ENCODE measurements around the gene STAT3.
"Not testable (repeated sequence)": the region's sequence is repeated elsewhere in the genome, so short reads cannot be mapped to it uniquely, and the experiment has no call there.

Gene STAT3

DNA sequence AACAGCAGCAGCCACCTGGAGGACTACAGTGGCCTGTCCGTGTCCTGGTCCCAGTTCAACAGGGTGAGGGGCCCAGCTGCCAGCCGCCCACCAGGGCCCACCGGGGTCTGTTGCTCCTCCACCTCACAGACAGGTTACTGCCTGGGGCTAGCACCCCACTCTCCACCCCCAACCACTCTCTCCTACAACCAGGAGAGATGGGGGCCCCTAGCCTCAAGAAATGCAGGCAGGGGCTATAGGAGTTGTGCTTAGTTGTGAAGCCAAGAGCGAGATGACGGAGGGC lies 81.9 kb downstream of the STAT3 start:
- H3K9me3 ChIP-seq (ENCODE audit: insufficient read depth, low read length): no peaks in the 10 kb centered on the region

DNA sequence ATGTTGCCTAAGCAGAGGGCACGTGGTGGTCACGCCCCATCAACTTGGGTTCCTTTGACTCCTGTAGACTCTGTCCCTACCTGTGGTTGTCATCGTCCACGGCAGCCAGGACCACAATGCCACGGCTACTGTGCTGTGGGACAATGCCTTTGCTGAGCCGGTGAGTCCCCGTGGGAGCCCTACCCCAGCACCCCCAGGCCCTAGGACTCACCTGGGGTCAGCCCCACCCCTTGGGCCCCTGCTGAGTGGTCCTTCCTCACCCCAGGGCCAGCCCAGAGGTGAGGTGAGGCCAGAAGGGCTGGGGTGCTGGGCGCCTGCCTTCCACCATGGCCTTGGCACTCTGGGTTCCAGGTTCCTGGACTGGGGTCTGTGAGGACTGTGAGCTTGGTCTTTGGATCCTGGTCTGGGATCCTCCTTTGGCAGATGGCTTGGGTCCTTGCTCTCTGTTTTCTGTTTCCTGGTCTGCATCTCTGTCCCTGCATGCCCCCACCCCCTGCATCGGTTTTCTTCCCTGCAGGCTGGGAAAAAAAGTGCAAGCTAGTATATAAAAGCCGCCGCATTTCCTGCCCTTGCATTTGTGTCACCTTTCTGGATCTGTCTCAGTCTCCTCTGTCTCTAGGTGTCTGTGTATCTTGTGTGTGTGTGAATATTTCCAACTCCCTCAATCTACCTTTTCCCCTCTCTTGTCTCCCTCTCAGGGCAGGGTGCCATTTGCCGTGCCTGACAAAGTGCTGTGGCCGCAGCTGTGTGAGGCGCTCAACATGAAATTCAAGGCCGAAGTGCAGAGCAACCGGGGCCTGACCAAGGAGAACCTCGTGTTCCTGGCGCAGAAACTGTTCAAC lies 82.5 kb downstream of the STAT3 start:
- Histone ChIP-seq H3K27me3 (ENCODE audit: insufficient read depth, insufficient read length) (no peaks in the 10 kb centered on the region), H3K4me1 (ENCODE audit: insufficient read depth, insufficient read length) (peaks cover 4% of the 10 kb centered on the region), H3K36me3 (ENCODE audit: insufficient read depth, insufficient read length, low read length) (peaks cover 9% of the 10 kb centered on the region), H3K9me3 (ENCODE audit: insufficient read depth, low read length) (no peaks in the 10 kb centered on the region), H3K9ac (ENCODE audit: insufficient read length, low read depth) (no peak overlapping the region), H3K4me3 (ENCODE audit: insufficient read length, low read depth) (no peak overlapping the region)
- DNase-seq (ENCODE audit: low read depth, low spot score): no peak
- TF ChIP-seq ZNF274 (IDR thresholded peaks at IDR 0.05; ENCODE audit: low read depth, low read length) (no peak), SUZ12 (IDR thresholded peaks at IDR 0.05; ENCODE audit: extremely low read depth, insufficient read depth, insufficient read length) (no peak), YY1 (IDR thresholded peaks at IDR 0.05; ENCODE audit: insufficient read depth, insufficient read length) (no peak)

More for the DNA sequence above, 81.9 kb downstream of the STAT3 start:
- Histone ChIP-seq H3K27me3 (ENCODE audit: insufficient read depth, insufficient read length) (no peaks in the 10 kb centered on the region), H3K4me3 (ENCODE audit: insufficient read length, low read depth) (no peak overlapping the region), H3K36me3 (ENCODE audit: insufficient read depth, insufficient read length, low read length) (peaks cover 5% of the 10 kb centered on the region), H3K9ac (ENCODE audit: insufficient read length, low read depth) (no peak overlapping the region), H3K4me1 (ENCODE audit: insufficient read depth, insufficient read length) (peaks cover 4% of the 10 kb centered on the region)
- DNase-seq (ENCODE audit: low read depth, low spot score): no peak
- TF ChIP-seq YY1 (IDR thresholded peaks at IDR 0.05; ENCODE audit: insufficient read depth, insufficient read length) (no peak), ZNF274 (IDR thresholded peaks at IDR 0.05; ENCODE audit: low read depth, low read length) (no peak), SUZ12 (IDR thresholded peaks at IDR 0.05; ENCODE audit: extremely low read depth, insufficient read depth, insufficient read length) (no peak)

DNA sequence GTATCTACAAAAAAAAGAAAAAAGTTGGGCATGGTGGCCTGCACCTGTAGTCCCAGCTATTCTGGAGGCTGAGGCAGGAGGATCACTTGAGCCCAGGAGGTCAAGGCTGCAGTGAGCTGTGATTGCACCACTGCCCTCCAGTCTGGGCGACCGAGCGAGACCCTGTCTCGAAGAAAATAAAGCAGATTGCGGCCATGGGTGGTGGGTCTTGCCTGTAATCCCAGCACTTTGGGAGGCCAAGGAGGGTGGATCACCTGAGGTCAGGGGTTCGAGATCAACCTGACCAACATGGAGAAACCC lies 83.3 kb downstream of the STAT3 start:
- H3K9ac ChIP-seq (ENCODE audit: insufficient read length, low read depth); H3K36me3 ChIP-seq (ENCODE audit: insufficient read depth, insufficient read length, low read length); H3K4me1 ChIP-seq (ENCODE audit: insufficient read depth, insufficient read length); H3K27me3 ChIP-seq (ENCODE audit: insufficient read depth, insufficient read length); H3K4me3 ChIP-seq (ENCODE audit: insufficient read length, low read depth); H3K9me3 ChIP-seq (ENCODE audit: insufficient read depth, low read length); DNase-seq (ENCODE audit: low read depth, low spot score): not testable (repeated sequence)

GRCh38 chr17:42304187-42305030 lies 83.8 kb downstream of the STAT3 start:
- Histone ChIP-seq H3K27me3 (ENCODE audit: insufficient read depth, insufficient read length) (no peaks in the 10 kb centered on the region), H3K9ac (ENCODE audit: insufficient read length, low read depth) (no peak overlapping the region), H3K4me3 (ENCODE audit: insufficient read length, low read depth) (no peak overlapping the region), H3K9me3 (ENCODE audit: insufficient read depth, low read length) (no peaks in the 10 kb centered on the region), H3K36me3 (ENCODE audit: insufficient read depth, insufficient read length, low read length) (peaks cover 7% of the 10 kb centered on the region), H3K4me1 (ENCODE audit: insufficient read depth, insufficient read length) (no peaks in the 10 kb centered on the region)
- DNase-seq (ENCODE audit: low read depth, low spot score): no peak
- TF ChIP-seq YY1 (IDR thresholded peaks at IDR 0.05; ENCODE audit: insufficient read depth, insufficient read length) (no peak), ZNF274 (IDR thresholded peaks at IDR 0.05; ENCODE audit: low read depth, low read length) (no peak)

- H3K36me3 ChIP-seq (ENCODE audit: insufficient read depth, insufficient read length, low read length): peaks cover 7% of the 10 kb centered on the region
These were observed 84.5 kb downstream of the STAT3 start for GRCh38 chr17:42303694-42304093.

DNA sequence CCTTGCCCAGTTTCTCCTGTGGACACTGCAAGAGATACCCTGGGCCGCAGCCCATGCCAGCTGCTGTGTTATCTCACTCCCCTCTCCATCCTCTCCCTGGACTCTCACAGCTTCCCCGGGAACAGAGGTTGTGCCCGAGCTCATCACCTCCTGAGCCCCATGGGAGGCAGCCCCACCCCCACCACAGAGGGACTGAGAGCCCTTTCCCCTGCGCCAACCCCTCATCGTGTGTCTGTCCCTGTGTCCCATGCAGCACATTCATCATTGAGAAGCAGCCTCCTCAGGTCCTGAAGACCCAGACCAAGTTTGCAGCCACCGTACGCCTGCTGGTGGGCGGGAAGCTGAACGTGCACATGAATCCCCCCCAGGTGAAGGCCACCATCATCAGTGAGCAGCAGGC lies 87.2 kb downstream of the STAT3 start:
- no peak overlapping the region for H3K4me3 ChIP-seq (ENCODE audit: insufficient read length, low read depth)
- H3K9ac ChIP-seq (ENCODE audit: insufficient read length, low read depth): no peak overlapping the region
- H3K4me1 ChIP-seq (ENCODE audit: insufficient read depth, insufficient read length): no peaks in the 10 kb centered on the region
- peaks cover 7% of the 10 kb centered on the region for H3K36me3 ChIP-seq (ENCODE audit: insufficient read depth, insufficient read length, low read length)
- DNase-seq (ENCODE audit: low read depth, low spot score): no peak
- H3K27me3 ChIP-seq (ENCODE audit: insufficient read depth, insufficient read length): no peaks in the 10 kb centered on the region
- no peaks in the 10 kb centered on the region for H3K9me3 ChIP-seq (ENCODE audit: insufficient read depth, low read length)
- TF ChIP-seq SUZ12 (IDR thresholded peaks at IDR 0.05; ENCODE audit: extremely low read depth, insufficient read depth, insufficient read length) (no peak), ZNF274 (IDR thresholded peaks at IDR 0.05; ENCODE audit: low read depth, low read length) (no peak), YY1 (IDR thresholded peaks at IDR 0.05; ENCODE audit: insufficient read depth, insufficient read length) (no peak)

More at GRCh38 chr17:42303694-42304093, 84.5 kb downstream of the STAT3 start:
- Histone ChIP-seq H3K27me3 (ENCODE audit: insufficient read depth, insufficient read length) (no peaks in the 10 kb centered on the region), H3K9me3 (ENCODE audit: insufficient read depth, low read length) (no peaks in the 10 kb centered on the region), H3K9ac (ENCODE audit: insufficient read length, low read depth) (no peak overlapping the region), H3K4me3 (ENCODE audit: insufficient read length, low read depth) (no peak overlapping the region), H3K4me1 (ENCODE audit: insufficient read depth, insufficient read length) (no peaks in the 10 kb centered on the region)
- no peak for TF ChIP-seq YY1 (IDR thresholded peaks at IDR 0.05; ENCODE audit: insufficient read depth, insufficient read length)
- no peak for TF ChIP-seq ZNF274 (IDR thresholded peaks at IDR 0.05; ENCODE audit: low read depth, low read length)
- TF ChIP-seq SUZ12 (IDR thresholded peaks at IDR 0.05; ENCODE audit: extremely low read depth, insufficient read depth, insufficient read length): no peak
- DNase-seq (ENCODE audit: low read depth, low spot score): no peak

DNA sequence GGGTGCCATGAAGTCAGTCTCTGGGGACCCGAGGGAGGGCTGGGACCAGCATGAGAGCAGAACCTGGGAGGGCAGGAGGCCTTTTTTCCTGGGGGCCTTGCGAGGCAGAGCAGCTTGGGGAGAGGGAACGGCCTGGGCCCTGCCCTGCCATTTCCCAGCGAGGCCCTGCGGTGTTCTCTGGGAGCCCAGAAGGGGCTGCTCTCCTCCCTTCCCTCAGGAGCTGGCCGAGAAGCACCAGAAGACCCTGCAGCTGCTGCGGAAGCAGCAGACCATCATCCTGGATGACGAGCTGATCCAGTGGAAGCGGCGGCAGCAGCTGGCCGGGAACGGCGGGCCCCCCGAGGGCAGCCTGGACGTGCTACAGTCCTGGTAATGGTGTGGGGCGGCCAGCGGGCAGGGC lies 88.3 kb downstream of the STAT3 start:
- peaks cover 11% of the 10 kb centered on the region for H3K36me3 ChIP-seq (ENCODE audit: insufficient read depth, insufficient read length, low read length)
- H3K4me1 ChIP-seq (ENCODE audit: insufficient read depth, insufficient read length); H3K9me3 ChIP-seq (ENCODE audit: insufficient read depth, low read length); H3K27me3 ChIP-seq (ENCODE audit: insufficient read depth, insufficient read length); H3K4me3 ChIP-seq (ENCODE audit: insufficient read length, low read depth); H3K9ac ChIP-seq (ENCODE audit: insufficient read length, low read depth); DNase-seq (ENCODE audit: low read depth, low spot score): not testable (repeated sequence)

- not testable (repeated sequence) for H3K9ac ChIP-seq (ENCODE audit: insufficient read length, low read depth); H3K4me1 ChIP-seq (ENCODE audit: insufficient read depth, insufficient read length); H3K27me3 ChIP-seq (ENCODE audit: insufficient read depth, insufficient read length); H3K4me3 ChIP-seq (ENCODE audit: insufficient read length, low read depth); DNase-seq (ENCODE audit: low read depth, low spot score); H3K9me3 ChIP-seq (ENCODE audit: insufficient read depth, low read length)
- peaks cover 11% of the 10 kb centered on the region for H3K36me3 ChIP-seq (ENCODE audit: insufficient read depth, insufficient read length, low read length)
These were observed 88.9 kb downstream of the STAT3 start for GRCh38 chr17:42299361-42299760.

DNA sequence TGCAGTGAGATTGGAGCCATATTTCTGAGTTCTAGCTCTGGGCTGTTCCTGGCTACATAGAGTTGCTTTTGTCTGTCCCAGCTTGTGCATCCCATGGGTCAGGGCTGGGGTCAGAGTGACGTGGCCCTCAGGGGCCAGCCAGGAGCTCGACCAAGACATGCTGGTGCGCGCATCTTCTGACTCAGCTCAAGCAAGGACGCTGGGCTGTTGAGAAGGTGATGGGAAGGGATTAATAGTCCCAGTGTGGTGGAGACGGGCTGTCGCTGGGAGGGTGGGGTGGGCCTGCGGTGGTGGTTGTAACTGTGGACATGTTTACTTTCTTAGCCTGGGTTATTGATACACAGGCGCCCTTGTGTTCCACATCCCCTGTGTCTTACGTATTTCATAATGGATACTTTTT lies 90.5 kb downstream of the STAT3 start:
- peaks cover 11% of the 10 kb centered on the region for H3K36me3 ChIP-seq (ENCODE audit: insufficient read depth, insufficient read length, low read length)
- H3K9ac ChIP-seq (ENCODE audit: insufficient read length, low read depth); H3K4me3 ChIP-seq (ENCODE audit: insufficient read length, low read depth); DNase-seq (ENCODE audit: low read depth, low spot score); H3K9me3 ChIP-seq (ENCODE audit: insufficient read depth, low read length); H3K27me3 ChIP-seq (ENCODE audit: insufficient read depth, insufficient read length); H3K4me1 ChIP-seq (ENCODE audit: insufficient read depth, insufficient read length): not testable (repeated sequence)

All from NT2/D1 (cell line).